Neural cell (in vitro differentiated cells): ENCODE results near the gene ATG4C. TPM values are rescaled to one million over a fixed set of nuclear protein-coding genes. Genes with fewer than 3 reads are reported as not detected.

Experiments
- H2AFZ ChIP-seq: fragments of 200-600, 300-800 bp; sonication (generic), shearing (Covaris generic); 2 replicates; pipeline ENCODE4 v1.6.0; 2014; ENCODE audit warnings: low read depth, mild to moderate bottlenecking, antibody characterized with exemption, low read length, moderate library complexity
- H3F3A ChIP-seq: fragments of 200-600 bp; shearing (Covaris generic); 2 replicates; pipeline ENCODE4 v1.6.1; 2016; ENCODE audit warnings: mild to moderate bottlenecking, moderate library complexity, mixed read lengths, antibody characterized with exemption, low read length; ENCODE audit not compliant: insufficient read depth, poor library complexity, severe bottlenecking
- H3K27ac ChIP-seq: fragments of 200-600, 300-800 bp; sonication (generic), shearing (Covaris generic); 2 replicates; pipeline ENCODE4 v1.5.1; 2014; ENCODE audit warnings: mild to moderate bottlenecking, low read length, moderate library complexity
- H3K27me3 ChIP-seq: fragments of 300-800, 200-600 bp; sonication (generic), shearing (Covaris generic); 2 replicates; pipeline ENCODE4 v1.6.0; 2014; ENCODE audit warnings: mild to moderate bottlenecking, low read depth, low read length, moderate library complexity; ENCODE audit not compliant: insufficient read depth
- H3K36me3 ChIP-seq: fragments of 300-800, 200-600 bp; sonication (generic), shearing (Covaris generic); 2 replicates; pipeline ENCODE4 v1.5.1; 2014; ENCODE audit warnings: mild to moderate bottlenecking, antibody characterized with exemption, low read length, moderate library complexity; ENCODE audit not compliant: insufficient read depth
- H3K4me2 ChIP-seq: fragments of 300-800, 200-600 bp; sonication (generic), shearing (Covaris generic); 2 replicates; pipeline ENCODE4 v1.6.0; 2014; ENCODE audit warnings: mild to moderate bottlenecking, low read length
- H3K4me3 ChIP-seq: fragments of 300-800, 200-600 bp; sonication (generic), shearing (Covaris generic); 2 replicates; pipeline ENCODE4 v1.5.1; 2014; ENCODE audit warnings: mild to moderate bottlenecking, low read length, moderate library complexity
- H3K79me2 ChIP-seq: fragments of 200-600 bp; shearing (Covaris generic); replicated peaks from 2 replicates; pipeline ENCODE4 v1.6.0; 2014; ENCODE audit warnings: mild to moderate bottlenecking, low read length, moderate library complexity; ENCODE audit not compliant: insufficient read depth
- H3K9ac ChIP-seq: fragments of 300-800, 200-600 bp; sonication (generic), shearing (Covaris generic); 2 replicates; pipeline ENCODE4 v1.6.1; 2016; ENCODE audit warnings: mild to moderate bottlenecking, low read length, mixed read lengths
- H3K9me2 ChIP-seq: fragments of 200-600 bp; shearing (Covaris generic); 2 replicates; pipeline ENCODE4 v1.6.1; 2016; ENCODE audit warnings: mild to moderate bottlenecking, low read length, mixed read lengths; ENCODE audit not compliant: insufficient read depth
- H3K9me3 ChIP-seq: fragments of 200-600, 300-800 bp; sonication (generic), shearing (Covaris generic); 2 replicates; pipeline ENCODE4 v1.6.1; 2016; ENCODE audit warnings: mild to moderate bottlenecking, mixed run types, low read length, moderate library complexity, mixed read lengths
- H4K20me1 ChIP-seq: fragments of 200-600 bp; shearing (Covaris generic); 2 replicates; pipeline ENCODE4 v1.6.1; 2016; ENCODE audit warnings: mild to moderate bottlenecking, mixed run types; ENCODE audit not compliant: insufficient read depth
- EP300 ChIP-seq: fragments of 450-650 bp; conservative IDR thresholded peaks from 2 replicates; pipeline ENCODE4 v1.6.1; 2014; ENCODE audit warnings: antibody characterized with exemption, mild to moderate bottlenecking, moderate library complexity; ENCODE audit not compliant: poor library complexity, severe bottlenecking
- EZH2 ChIP-seq: fragments of 200-600, 300-800 bp; shearing (Covaris generic), sonication (generic); IDR thresholded peaks from 2 replicates; pipeline ENCODE4 v1.6.1; 2014; ENCODE audit warnings: antibody characterized with exemption, low read length, borderline replicate concordance, mild to moderate bottlenecking; ENCODE audit not compliant: insufficient read depth, poor library complexity, severe bottlenecking
- MXI1 ChIP-seq: fragments of 450-650 bp; conservative IDR thresholded peaks from 2 replicates; pipeline ENCODE4 v1.6.1; 2014; ENCODE audit warnings: antibody characterized with exemption, mild to moderate bottlenecking; ENCODE audit not compliant: poor library complexity, severe bottlenecking
- POLR2AphosphoS5 ChIP-seq: IDR thresholded peaks from 2 replicates; pipeline ENCODE4 v1.6.1; 2012
- RAD21 ChIP-seq: fragments of 450-650 bp; conservative IDR thresholded peaks from 2 replicates; pipeline ENCODE4 v1.6.1; 2014; ENCODE audit warnings: antibody characterized with exemption, mild to moderate bottlenecking, moderate library complexity
- SMC3 ChIP-seq: fragments of 450-650 bp; conservative IDR thresholded peaks from 2 replicates; pipeline ENCODE4 v1.6.1; 2014; ENCODE audit warnings: antibody characterized with exemption, mild to moderate bottlenecking, moderate library complexity; ENCODE audit not compliant: poor library complexity
- TAF1 ChIP-seq: IDR thresholded peaks from 2 replicates; pipeline ENCODE4 v1.6.1; 2012; ENCODE audit warnings: low read depth
- polyA plus RNA-seq: library from polyadenylated mRNA; depleted of rRNA; stranded (reverse); fragments of >200 nt; gene quantifications from 2 replicates; pipeline ENCODE4 v1.2.3, GENCODE V29; 2014
- TF ChIP-seq, protein P1 (sequence below): IDR thresholded peaks from 2 replicates; pipeline ENCODE4 v1.6.1; 2012; ENCODE audit warnings: borderline replicate concordance
- TF ChIP-seq, protein P2 (sequence below): fragments of 450-650 bp; IDR thresholded peaks from 2 replicates; pipeline ENCODE4 v1.5.1; 2014; ENCODE audit warnings: antibody characterized with exemption, mild to moderate bottlenecking, moderate library complexity; ENCODE audit not compliant: poor library complexity, severe bottlenecking

ATG4C gene
- polyA plus RNA-seq, 1 donor from 2014 or later: 11.0 TPM

DNA sequence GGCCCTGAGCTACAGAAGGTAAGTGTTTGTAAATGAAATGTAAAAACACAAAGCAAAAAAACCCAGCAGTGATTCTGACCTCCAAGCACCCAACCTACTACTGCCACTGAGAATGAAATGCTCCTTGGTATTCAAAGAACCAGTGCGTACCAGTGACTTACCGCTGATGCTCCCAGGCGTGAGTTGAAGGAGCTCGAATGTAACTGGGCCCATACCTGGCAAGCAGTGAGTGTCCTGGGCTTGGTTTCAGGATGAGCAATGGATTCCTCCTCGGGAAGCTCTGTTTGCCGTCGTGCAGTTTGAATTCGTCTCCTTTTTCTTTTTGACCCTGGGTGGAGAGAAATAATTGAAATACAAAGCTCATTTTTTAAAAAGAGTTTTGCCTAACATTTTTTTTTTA lies 121.9 kb downstream of the ATG4C start:
- H2AFZ ChIP-seq: no peak overlapping the region
- no peak overlapping the region for H3K4me2 ChIP-seq
- no peak overlapping the region for H3K9ac ChIP-seq
- H3K27me3 ChIP-seq: no peaks in the 10 kb centered on the region
- no peaks in the 10 kb centered on the region for H3K9me2 ChIP-seq
- H3F3A ChIP-seq: no peaks in the 10 kb centered on the region
- no peaks in the 10 kb centered on the region for H3K9me3 ChIP-seq
- TF ChIP-seq, protein P1, sequence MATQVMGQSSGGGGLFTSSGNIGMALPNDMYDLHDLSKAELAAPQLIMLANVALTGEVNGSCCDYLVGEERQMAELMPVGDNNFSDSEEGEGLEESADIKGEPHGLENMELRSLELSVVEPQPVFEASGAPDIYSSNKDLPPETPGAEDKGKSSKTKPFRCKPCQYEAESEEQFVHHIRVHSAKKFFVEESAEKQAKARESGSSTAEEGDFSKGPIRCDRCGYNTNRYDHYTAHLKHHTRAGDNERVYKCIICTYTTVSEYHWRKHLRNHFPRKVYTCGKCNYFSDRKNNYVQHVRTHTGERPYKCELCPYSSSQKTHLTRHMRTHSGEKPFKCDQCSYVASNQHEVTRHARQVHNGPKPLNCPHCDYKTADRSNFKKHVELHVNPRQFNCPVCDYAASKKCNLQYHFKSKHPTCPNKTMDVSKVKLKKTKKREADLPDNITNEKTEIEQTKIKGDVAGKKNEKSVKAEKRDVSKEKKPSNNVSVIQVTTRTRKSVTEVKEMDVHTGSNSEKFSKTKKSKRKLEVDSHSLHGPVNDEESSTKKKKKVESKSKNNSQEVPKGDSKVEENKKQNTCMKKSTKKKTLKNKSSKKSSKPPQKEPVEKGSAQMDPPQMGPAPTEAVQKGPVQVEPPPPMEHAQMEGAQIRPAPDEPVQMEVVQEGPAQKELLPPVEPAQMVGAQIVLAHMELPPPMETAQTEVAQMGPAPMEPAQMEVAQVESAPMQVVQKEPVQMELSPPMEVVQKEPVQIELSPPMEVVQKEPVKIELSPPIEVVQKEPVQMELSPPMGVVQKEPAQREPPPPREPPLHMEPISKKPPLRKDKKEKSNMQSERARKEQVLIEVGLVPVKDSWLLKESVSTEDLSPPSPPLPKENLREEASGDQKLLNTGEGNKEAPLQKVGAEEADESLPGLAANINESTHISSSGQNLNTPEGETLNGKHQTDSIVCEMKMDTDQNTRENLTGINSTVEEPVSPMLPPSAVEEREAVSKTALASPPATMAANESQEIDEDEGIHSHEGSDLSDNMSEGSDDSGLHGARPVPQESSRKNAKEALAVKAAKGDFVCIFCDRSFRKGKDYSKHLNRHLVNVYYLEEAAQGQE: no peak
- no peak for TF ChIP-seq POLR2AphosphoS5
- TF ChIP-seq, protein P2, sequence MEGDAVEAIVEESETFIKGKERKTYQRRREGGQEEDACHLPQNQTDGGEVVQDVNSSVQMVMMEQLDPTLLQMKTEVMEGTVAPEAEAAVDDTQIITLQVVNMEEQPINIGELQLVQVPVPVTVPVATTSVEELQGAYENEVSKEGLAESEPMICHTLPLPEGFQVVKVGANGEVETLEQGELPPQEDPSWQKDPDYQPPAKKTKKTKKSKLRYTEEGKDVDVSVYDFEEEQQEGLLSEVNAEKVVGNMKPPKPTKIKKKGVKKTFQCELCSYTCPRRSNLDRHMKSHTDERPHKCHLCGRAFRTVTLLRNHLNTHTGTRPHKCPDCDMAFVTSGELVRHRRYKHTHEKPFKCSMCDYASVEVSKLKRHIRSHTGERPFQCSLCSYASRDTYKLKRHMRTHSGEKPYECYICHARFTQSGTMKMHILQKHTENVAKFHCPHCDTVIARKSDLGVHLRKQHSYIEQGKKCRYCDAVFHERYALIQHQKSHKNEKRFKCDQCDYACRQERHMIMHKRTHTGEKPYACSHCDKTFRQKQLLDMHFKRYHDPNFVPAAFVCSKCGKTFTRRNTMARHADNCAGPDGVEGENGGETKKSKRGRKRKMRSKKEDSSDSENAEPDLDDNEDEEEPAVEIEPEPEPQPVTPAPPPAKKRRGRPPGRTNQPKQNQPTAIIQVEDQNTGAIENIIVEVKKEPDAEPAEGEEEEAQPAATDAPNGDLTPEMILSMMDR: no peak
- TF ChIP-seq RAD21: no peak
- H3K36me3 ChIP-seq: no peaks in the 10 kb centered on the region
- no peaks in the 10 kb centered on the region for H3K79me2 ChIP-seq
- no peak overlapping the region for H3K27ac ChIP-seq
- no peaks in the 10 kb centered on the region for H4K20me1 ChIP-seq
- H3K4me3 ChIP-seq: no peak overlapping the region

GRCh38 chr1:62906428-62906886 lies 122.5 kb downstream of the ATG4C start:
- Histone ChIP-seq H3F3A (no peaks in the 10 kb centered on the region), H3K9me3 (no peaks in the 10 kb centered on the region), H2AFZ (no peak overlapping the region), H3K36me3 (no peaks in the 10 kb centered on the region), H3K27me3 (no peaks in the 10 kb centered on the region), H4K20me1 (no peaks in the 10 kb centered on the region), H3K9ac (no peak overlapping the region), H3K79me2 (no peaks in the 10 kb centered on the region), H3K27ac (no peak overlapping the region), H3K9me2 (no peaks in the 10 kb centered on the region), H3K4me2 (no peak overlapping the region), H3K4me3 (no peak overlapping the region)
- TF ChIP-seq EP300: no peak
- TF ChIP-seq, protein P2: no peak
- no peak for TF ChIP-seq EZH2
- TF ChIP-seq, protein P1: no peak
- no peak for TF ChIP-seq RAD21
- TF ChIP-seq SMC3: no peak
- no peak for TF ChIP-seq POLR2AphosphoS5
- TF ChIP-seq TAF1: no peak
- no peak for TF ChIP-seq MXI1
